WTC11 (cell line): Measurements from ENCODE around the gene TRMU.

ENCODE experiments used
- STAT6 ChIP-seq: sonication (generic); formaldehyde crosslinking; conservative IDR thresholded peaks from 2 replicates; pipeline ENCODE4 v1.8.1; 2023; ENCODE audit warnings: mild to moderate bottlenecking, low read depth, missing genetic modification reagents, moderate library complexity
- ZBTB21 ChIP-seq: sonication (generic); formaldehyde crosslinking; IDR thresholded peaks from 2 replicates; pipeline ENCODE4 v1.8.1; 2023; ENCODE audit warnings: mild to moderate bottlenecking, missing genetic modification reagents, borderline replicate concordance

GRCh38 chr22:46300491-46300890 lies 35.0 kb upstream of the TRMU start:
- TF ChIP-seq STAT6 (no peak), ZBTB21 (CRISPR knock-in tag) (no peak)
